Activated T-cell treated with anti-CD3 and anti-CD28 coated beads, Interleukin-2, amount 50 U/mL, for 4 hours (primary cell): ENCODE data around the gene CEBPZ. TPM values are rescaled to one million over a fixed set of nuclear protein-coding genes. Genes with fewer than 3 reads are reported as not detected.
"Not testable (repeated sequence)": the region's sequence is repeated elsewhere in the genome, so short reads cannot be mapped to it uniquely, and the experiment has no call there.

ENCODE experiments used
- ATAC-seq, 2 donors: fragments of 200-7000 bp; cut with Tn5 transposase; one replicate each; pipeline ENCODE4 v1.10.0; 2021
- DNase-seq: peaks from one replicate; pipeline ENCODE4 v3.0.0-alpha.2; 2020
- H3K27me3 Mint-ChIP-seq: one replicate; pipeline ENCODE4 v1.8.0; 2021; ENCODE audit warnings: low read depth, mixed read lengths
- H3K36me3 Mint-ChIP-seq: one replicate; pipeline ENCODE4 v1.8.0; 2022; ENCODE audit warnings: mixed read lengths; ENCODE audit not compliant: insufficient read depth
- H3K4me1 Mint-ChIP-seq: one replicate; pipeline ENCODE4 v1.8.0; 2021; ENCODE audit warnings: low read depth, mixed read lengths
- H3K4me3 Mint-ChIP-seq: one replicate; pipeline ENCODE4 v1.8.0; 2021; ENCODE audit warnings: mild to moderate bottlenecking, moderate library complexity, mixed read lengths
- H3K9me3 Mint-ChIP-seq: one replicate; pipeline ENCODE4 v1.8.0; 2021; ENCODE audit warnings: mixed read lengths
- total RNA-seq, 3 donors: library from RNA; stranded (reverse); gene quantifications; one replicate each; pipeline ENCODE4 v1.2.1, GENCODE V29; 2021

Gene CEBPZ
- total RNA-seq, 3 donors from 2014 or later: 103 to 131 (median 117) TPM

- H3K4me1 Mint-ChIP-seq: peaks cover 39% of the 10 kb centered on the region
- H3K27me3 Mint-ChIP-seq: no peaks in the 10 kb centered on the region
- no peak for DNase-seq
- H3K36me3 Mint-ChIP-seq: peaks cover 66% of the 10 kb centered on the region
- H3K4me3 Mint-ChIP-seq: no peak overlapping the region
- peaks cover 25% of the 10 kb centered on the region for H3K9me3 Mint-ChIP-seq
- no peak for ATAC-seq
These were observed 27.7 kb downstream of the CEBPZ start for GRCh38 chr2:37203708-37204107.

GRCh38 chr2:37201766-37202165 lies 29.6 kb downstream of the CEBPZ start:
- peaks cover 10% of the 10 kb centered on the region for H3K9me3 Mint-ChIP-seq
- no peaks in the 10 kb centered on the region for H3K27me3 Mint-ChIP-seq
- no peak overlapping the region for H3K4me3 Mint-ChIP-seq
- peak; percentile 73 to 85 for ATAC-seq
- peaks cover 39% of the 10 kb centered on the region for H3K4me1 Mint-ChIP-seq
- peaks cover 50% of the 10 kb centered on the region for H3K36me3 Mint-ChIP-seq
- peak; percentile 26 for DNase-seq

GRCh38 chr2:37201208-37201607 lies 30.2 kb downstream of the CEBPZ start:
- Mint-ChIP-seq H3K4me1 (peaks cover 39% of the 10 kb centered on the region), H3K4me3 (no peak overlapping the region), H3K27me3 (no peaks in the 10 kb centered on the region), H3K9me3 (peaks cover 7% of the 10 kb centered on the region), H3K36me3 (peaks cover 44% of the 10 kb centered on the region)
- ATAC-seq (no peak), DNase-seq (no peak)

GRCh38 chr2:37198681-37199065 lies 32.7 kb downstream of the CEBPZ start:
- H3K4me3 Mint-ChIP-seq: no peak overlapping the region
- peaks cover 2% of the 10 kb centered on the region for H3K9me3 Mint-ChIP-seq
- ATAC-seq: no peak
- peaks cover 40% of the 10 kb centered on the region for H3K4me1 Mint-ChIP-seq
- no peaks in the 10 kb centered on the region for H3K27me3 Mint-ChIP-seq
- peaks cover 20% of the 10 kb centered on the region for H3K36me3 Mint-ChIP-seq
- DNase-seq: no peak

GRCh38 chr2:37196320-37197195 lies 34.8 kb downstream of the CEBPZ start, which contains the start of gene CEBPZOS:
Gene CEBPZOS, plus strand, starts transcription at chr2:37196496. Its CDS starts 3,209 bp downstream, at chr2:37199705.
- Mint-ChIP-seq H3K4me1 (peaks cover 33% of the 10 kb centered on the region), H3K36me3 (peaks cover 8% of the 10 kb centered on the region), H3K4me3 (peak within 1 kb of the TSS; percentile 98), H3K27me3 (no peaks in the 10 kb centered on the region), H3K9me3 (no peaks in the 10 kb centered on the region)
- ATAC-seq: peak; percentile 80 to 90
- peak; percentile 91 for DNase-seq

GRCh38 chr2:37195862-37196319 lies 35.5 kb downstream of the CEBPZ start:
- not testable (repeated sequence) for H3K27me3 Mint-ChIP-seq, DNase-seq, ATAC-seq, H3K9me3 Mint-ChIP-seq, H3K36me3 Mint-ChIP-seq
- Mint-ChIP-seq H3K4me1 (peaks cover 27% of the 10 kb centered on the region), H3K4me3 (peak overlapping the region; percentile 98)

GRCh38 chr2:37192551-37192950 lies 38.8 kb downstream of the CEBPZ start:
- Mint-ChIP-seq H3K4me3 (no peak overlapping the region), H3K36me3 (peaks cover 3% of the 10 kb centered on the region), H3K9me3 (no peaks in the 10 kb centered on the region), H3K27me3 (no peaks in the 10 kb centered on the region), H3K4me1 (peaks cover 10% of the 10 kb centered on the region)
- ATAC-seq (no peak), DNase-seq (no peak)

- Mint-ChIP-seq H3K9me3 (no peaks in the 10 kb centered on the region), H3K4me3 (no peak overlapping the region), H3K36me3 (no peaks in the 10 kb centered on the region), H3K27me3 (no peaks in the 10 kb centered on the region), H3K4me1 (peaks cover 4% of the 10 kb centered on the region)
- DNase-seq (no peak), ATAC-seq (no peak)
These were observed 39.6 kb downstream of the CEBPZ start for GRCh38 chr2:37191747-37192146.

GRCh38 chr2:37191253-37191652 lies 40.1 kb downstream of the CEBPZ start:
- ATAC-seq (no peak), DNase-seq (no peak)
- Mint-ChIP-seq H3K27me3 (no peaks in the 10 kb centered on the region), H3K4me1 (peaks cover 2% of the 10 kb centered on the region), H3K4me3 (no peak overlapping the region), H3K9me3 (no peaks in the 10 kb centered on the region), H3K36me3 (no peaks in the 10 kb centered on the region)

GRCh38 chr2:37190290-37190689 lies 41.1 kb downstream of the CEBPZ start:
- no peak for ATAC-seq

GRCh38 chr2:37189452-37190153 lies 41.8 kb downstream of the CEBPZ start:
- DNase-seq (no peak), ATAC-seq (no peak)
- H3K27me3 Mint-ChIP-seq: peaks cover 2% of the 10 kb centered on the region
- no peaks in the 10 kb centered on the region for H3K36me3 Mint-ChIP-seq
- no peaks in the 10 kb centered on the region for H3K9me3 Mint-ChIP-seq
- no peak overlapping the region for H3K4me3 Mint-ChIP-seq
- H3K4me1 Mint-ChIP-seq: no peaks in the 10 kb centered on the region

More at GRCh38 chr2:37190290-37190689, 41.1 kb downstream of the CEBPZ start:
- Mint-ChIP-seq H3K27me3 (no peaks in the 10 kb centered on the region), H3K4me3 (no peak overlapping the region), H3K4me1 (no peaks in the 10 kb centered on the region), H3K36me3 (no peaks in the 10 kb centered on the region), H3K9me3 (no peaks in the 10 kb centered on the region)
- DNase-seq: no peak

- ATAC-seq (no peak), DNase-seq (no peak)
- H3K36me3 Mint-ChIP-seq: no peaks in the 10 kb centered on the region
- no peaks in the 10 kb centered on the region for H3K4me1 Mint-ChIP-seq
- no peak within 1 kb of the TSS for H3K4me3 Mint-ChIP-seq
- H3K27me3 Mint-ChIP-seq: peaks cover 8% of the 10 kb centered on the region
- no peaks in the 10 kb centered on the region for H3K9me3 Mint-ChIP-seq
These were observed 42.8 kb downstream of the CEBPZ start, which contains the start of gene SULT6B1 for GRCh38 chr2:37188570-37188969. Gene SULT6B1, minus strand, starts transcription at chr2:37188670. Its CDS starts 30 bp downstream, at chr2:37188640.

GRCh38 chr2:37181726-37182684 lies 49.4 kb downstream of the CEBPZ start:
- no peaks in the 10 kb centered on the region for H3K4me1 Mint-ChIP-seq
- H3K9me3 Mint-ChIP-seq: no peaks in the 10 kb centered on the region
- no peak overlapping the region for H3K4me3 Mint-ChIP-seq
- ATAC-seq: no peak
- peaks cover 10% of the 10 kb centered on the region for H3K27me3 Mint-ChIP-seq
- no peak for DNase-seq
- no peaks in the 10 kb centered on the region for H3K36me3 Mint-ChIP-seq

- Mint-ChIP-seq H3K4me1 (no peaks in the 10 kb centered on the region), H3K36me3 (no peaks in the 10 kb centered on the region), H3K9me3 (no peaks in the 10 kb centered on the region), H3K4me3 (no peak overlapping the region), H3K27me3 (peaks cover 10% of the 10 kb centered on the region)
- DNase-seq (no peak), ATAC-seq (no peak)
These were observed 50.8 kb downstream of the CEBPZ start for GRCh38 chr2:37180640-37181039.
